22Rv1 (cell line): ENCODE data around the gene ZNF652.
"Not testable (repeated sequence)": the region's sequence is repeated elsewhere in the genome, so short reads cannot be mapped to it uniquely, and the experiment has no call there.

ENCODE experiments used
- CTCF ChIP-seq: fragments of 450-650 bp; IDR thresholded peaks from 2 replicates; pipeline ENCODE4 v1.5.1; 2017; ENCODE audit warnings: mild to moderate bottlenecking
- ZFX ChIP-seq: fragments of 450-650 bp; IDR thresholded peaks from 2 replicates; pipeline ENCODE4 v1.6.1; 2017; ENCODE audit warnings: antibody characterized with exemption, borderline replicate concordance

- not testable (repeated sequence) for TF ChIP-seq CTCF, ZFX
Measured at GRCh38 chr17:49275981-49276380, 86.1 kb downstream of the ZNF652 start.
